GM19438 (cell line): ENCODE measurements around the gene COX8A.

Source experiments
- ATAC-seq: cut with Tn5 transposase; IDR thresholded peaks from one replicate; pipeline ENCODE4 v1.9.1; 2021; ENCODE audit warnings: low read depth; ENCODE audit not compliant: unreplicated experiment

Gene COX8A

DNA sequence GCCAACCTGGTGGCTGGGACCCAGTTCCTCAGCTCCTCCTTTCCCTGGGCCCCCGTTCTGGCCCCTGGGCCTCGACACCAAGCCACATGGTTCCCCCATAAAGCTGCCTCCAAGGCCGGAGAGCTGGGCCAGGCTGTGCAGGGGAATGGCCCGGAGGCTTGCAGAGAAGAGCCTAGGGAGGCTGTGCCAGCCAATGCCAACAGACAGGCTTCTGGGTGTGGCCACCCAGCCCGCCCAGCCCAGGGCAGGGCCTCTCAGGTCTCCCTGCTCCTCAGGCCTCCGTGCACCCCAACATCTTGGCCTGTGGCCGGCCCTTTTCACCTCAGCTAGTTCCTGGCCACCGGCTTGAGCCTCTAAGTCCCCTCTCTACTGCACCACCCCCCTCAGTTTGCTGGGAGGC, 43.9 kb downstream of the COX8A start:
- ATAC-seq, result no peak

GRCh38 chr11:64019106-64020037, 45.0 kb downstream of the COX8A start:
- ATAC-seq, result no peak

DNA sequence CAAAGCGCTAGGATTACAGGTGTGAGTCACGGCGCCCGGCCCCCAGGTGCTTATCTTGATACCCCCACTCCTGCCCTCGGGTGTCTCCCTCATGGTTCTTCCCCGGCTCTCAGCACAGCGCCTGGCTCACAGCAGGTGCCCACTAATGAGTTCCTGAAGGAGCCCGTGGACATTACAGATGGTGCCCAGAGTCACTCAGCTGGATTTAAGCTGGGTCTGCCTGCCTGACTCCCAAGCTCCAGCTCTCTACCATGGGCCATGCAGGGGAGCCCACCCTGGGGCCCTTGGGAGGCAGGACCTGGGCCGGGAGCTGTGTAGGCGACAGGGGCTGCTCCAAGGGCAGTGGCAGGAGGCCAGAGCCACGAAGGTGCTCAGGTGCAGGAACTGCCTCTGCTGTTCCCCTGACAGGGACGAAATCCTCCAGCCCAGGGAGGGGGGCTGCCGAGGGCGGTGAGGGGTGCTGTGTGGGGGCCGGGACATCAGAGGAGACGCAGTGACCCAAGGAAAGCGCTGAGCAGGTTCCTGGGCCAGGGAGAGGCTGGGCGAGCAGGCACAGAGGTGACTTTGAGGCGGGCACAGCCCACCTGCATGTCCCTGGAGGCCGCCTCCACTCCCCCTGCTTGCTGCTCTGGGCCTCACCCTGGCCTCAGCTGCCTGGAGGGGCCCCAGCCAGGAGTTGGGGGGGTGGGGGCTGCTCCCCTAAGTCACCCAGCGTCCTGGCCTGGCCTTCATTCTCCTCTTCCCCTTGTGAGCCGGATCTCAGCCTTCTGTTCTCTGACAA, 46.7 kb downstream of the COX8A start:
- no peak for ATAC-seq

DNA sequence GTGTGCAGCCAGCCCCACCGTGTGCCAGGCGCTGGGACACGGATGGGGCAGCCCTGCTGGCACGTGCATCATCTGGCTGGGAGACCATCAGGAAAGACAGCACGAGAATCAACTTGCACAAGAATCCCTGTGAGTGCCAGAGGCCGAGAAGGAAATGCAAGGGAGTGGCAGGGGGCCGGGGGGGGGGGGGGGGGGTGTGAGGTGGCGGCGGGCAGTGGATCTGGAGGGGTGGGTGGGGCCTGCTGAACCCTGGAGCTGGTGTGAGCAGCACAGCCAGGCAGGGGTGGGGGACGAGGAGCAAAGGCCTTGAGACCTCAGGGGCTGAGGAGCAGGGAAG, 47.3 kb downstream of the COX8A start:
- no peak for ATAC-seq

- ATAC-seq, result no peak
Observed at GRCh38 chr11:64022125-64022784, 47.8 kb downstream of the COX8A start.

DNA sequence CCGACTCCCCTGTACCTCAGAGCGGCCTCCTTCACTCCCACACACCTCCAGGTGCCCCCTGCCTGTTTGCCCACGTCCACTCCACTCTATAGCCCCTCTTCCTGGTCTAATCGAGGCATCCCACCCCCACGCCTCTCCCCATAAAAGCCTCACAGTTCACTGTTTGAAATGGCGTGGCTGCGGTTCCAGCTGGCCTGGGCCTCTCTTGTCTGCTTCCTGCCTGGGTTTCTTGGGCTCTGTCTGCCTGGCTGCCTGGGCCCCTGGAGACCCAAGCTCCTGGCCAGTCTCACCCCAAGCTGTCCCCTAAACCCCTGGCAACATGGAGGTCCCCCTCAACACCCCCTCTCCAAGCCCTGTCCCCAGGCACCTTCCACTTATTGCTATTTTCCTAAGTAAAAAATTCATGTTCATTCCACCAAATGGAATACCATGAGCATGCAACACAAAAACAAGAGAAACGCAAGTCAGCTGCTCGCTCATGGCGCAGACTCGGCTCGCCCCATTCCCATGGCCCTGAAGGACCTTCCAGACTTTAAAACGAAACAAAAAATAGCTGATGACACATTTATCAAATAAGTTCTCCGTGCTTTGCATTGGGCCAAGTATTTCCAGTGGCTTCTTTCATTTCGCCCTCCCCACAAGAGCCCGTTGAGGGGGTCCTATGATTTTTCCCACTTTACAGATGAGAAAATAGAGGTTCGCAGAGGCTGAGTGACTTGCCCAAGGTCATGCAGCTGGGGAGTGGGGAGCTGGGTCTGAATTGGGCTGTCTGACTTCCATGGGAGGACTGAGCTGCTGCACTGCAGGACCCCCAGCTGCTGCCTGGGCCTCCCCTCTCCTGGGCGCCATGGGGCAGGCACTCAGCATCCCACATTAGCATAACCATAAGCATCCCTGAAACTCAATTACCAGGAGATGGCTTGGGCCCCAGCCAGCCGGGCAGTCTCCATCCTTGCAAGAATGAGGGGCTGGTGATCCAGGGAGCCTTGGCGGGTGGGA, 49.6 kb downstream of the COX8A start:
- no peak for ATAC-seq

- ATAC-seq, result no peak
Observed at GRCh38 chr11:64025205-64025604, 50.8 kb downstream of the COX8A start.
